22Rv1 (cell line): Measurements from ENCODE around the gene PDGFC.

Experiments used
- CTCF ChIP-seq: fragments of 450-650 bp; IDR thresholded peaks from 2 replicates; pipeline ENCODE4 v1.5.1; 2017; ENCODE audit warnings: mild to moderate bottlenecking
- ZFX ChIP-seq: fragments of 450-650 bp; IDR thresholded peaks from 2 replicates; pipeline ENCODE4 v1.6.1; 2017; ENCODE audit warnings: antibody characterized with exemption, borderline replicate concordance

- TF ChIP-seq CTCF (no peak), ZFX (no peak)
These were observed 192.6 kb downstream of the PDGFC start for GRCh38 chr4:156779042-156779441.
